Breast epithelium (tissue), 3 donors: ENCODE data around the gene STRBP.

Experiments
- CTCF ChIP-seq, 3 donors: fragments of 450-650 bp; IDR thresholded peaks; one replicate each; pipeline ENCODE4 v1.5.1; 2016 to 2017; ENCODE audit warnings: antibody characterized with exemption in 3 of 3, mild to moderate bottlenecking in 3 of 3, moderate library complexity in 3 of 3
- POLR2AphosphoS5 ChIP-seq, 3 donors: sonication (generic); formaldehyde crosslinking; IDR thresholded peaks; one replicate each; pipeline ENCODE4 v1.6.1; 2017; ENCODE audit warnings: antibody characterized with exemption in 3 of 3

GRCh38 chr9:123310551-123311249 is 42.3 kb upstream of the STRBP start:
- TF ChIP-seq CTCF (IDR thresholded peaks at IDR 0.05) = no peak
- TF ChIP-seq POLR2AphosphoS5 (IDR thresholded peaks at IDR 0.05) = no peak
